Sigmoid colon (tissue), 4 donors: ENCODE measurements around the gene SDR42E1.

Experiments used
- EP300 ChIP-seq, 4 donors: sonication (generic); formaldehyde crosslinking; IDR thresholded peaks; one replicate each; pipeline ENCODE4 v1.6.1; 2017; ENCODE audit warnings: antibody characterized with exemption in 4 of 4
- POLR2A ChIP-seq, 2 donors: fragments of 450-650 bp; IDR thresholded peaks; one replicate each; pipeline ENCODE4 v1.6.1; 2016; ENCODE audit warnings: antibody characterized with exemption in 2 of 2, mild to moderate bottlenecking in 2 of 2, moderate library complexity in 2 of 2
- POLR2AphosphoS5 ChIP-seq, 4 donors: sonication (generic); formaldehyde crosslinking; IDR thresholded peaks; one replicate each; pipeline ENCODE4 v1.6.1; 2017; ENCODE audit warnings: antibody characterized with exemption in 4 of 4
- TF ChIP-seq, protein P1 (sequence below), 4 experiments: fragments of 450-650 bp in 3 of 4; fragments of 200-600 bp in 1 of 4; IDR thresholded peaks; one replicate each; pipeline ENCODE4 v1.5.1; 2016 to 2019; ENCODE audit warnings: antibody characterized with exemption in 4 of 4, mild to moderate bottlenecking in 3 of 4, moderate library complexity in 2 of 4

DNA sequence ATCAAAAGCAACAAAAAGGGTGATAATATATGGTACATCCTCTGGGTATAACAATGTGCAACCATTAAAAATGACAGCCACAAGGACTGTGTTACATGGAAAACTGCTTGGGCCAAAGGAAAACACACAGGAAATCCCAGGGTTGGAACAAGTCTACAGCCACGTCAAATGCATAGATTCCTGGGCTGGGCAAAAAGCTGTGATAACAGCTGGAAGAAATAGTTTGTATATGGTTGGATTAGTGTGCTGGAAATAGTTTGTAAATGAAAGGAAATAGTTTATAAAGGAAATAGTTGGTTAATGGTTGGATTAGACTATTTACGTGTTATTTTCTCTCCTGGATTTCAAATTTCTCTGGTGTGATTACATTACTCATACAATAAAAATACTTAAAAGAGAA, 26.4 kb upstream of the SDR42E1 start:
- TF ChIP-seq POLR2A (IDR thresholded peaks at IDR 0.05) = no peak
- TF ChIP-seq, protein P1, sequence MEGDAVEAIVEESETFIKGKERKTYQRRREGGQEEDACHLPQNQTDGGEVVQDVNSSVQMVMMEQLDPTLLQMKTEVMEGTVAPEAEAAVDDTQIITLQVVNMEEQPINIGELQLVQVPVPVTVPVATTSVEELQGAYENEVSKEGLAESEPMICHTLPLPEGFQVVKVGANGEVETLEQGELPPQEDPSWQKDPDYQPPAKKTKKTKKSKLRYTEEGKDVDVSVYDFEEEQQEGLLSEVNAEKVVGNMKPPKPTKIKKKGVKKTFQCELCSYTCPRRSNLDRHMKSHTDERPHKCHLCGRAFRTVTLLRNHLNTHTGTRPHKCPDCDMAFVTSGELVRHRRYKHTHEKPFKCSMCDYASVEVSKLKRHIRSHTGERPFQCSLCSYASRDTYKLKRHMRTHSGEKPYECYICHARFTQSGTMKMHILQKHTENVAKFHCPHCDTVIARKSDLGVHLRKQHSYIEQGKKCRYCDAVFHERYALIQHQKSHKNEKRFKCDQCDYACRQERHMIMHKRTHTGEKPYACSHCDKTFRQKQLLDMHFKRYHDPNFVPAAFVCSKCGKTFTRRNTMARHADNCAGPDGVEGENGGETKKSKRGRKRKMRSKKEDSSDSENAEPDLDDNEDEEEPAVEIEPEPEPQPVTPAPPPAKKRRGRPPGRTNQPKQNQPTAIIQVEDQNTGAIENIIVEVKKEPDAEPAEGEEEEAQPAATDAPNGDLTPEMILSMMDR (IDR thresholded peaks at IDR 0.05) = no peak
- no peak for TF ChIP-seq POLR2AphosphoS5 (IDR thresholded peaks at IDR 0.05)
- no peak for TF ChIP-seq EP300 (IDR thresholded peaks at IDR 0.05)
